HUES64 (cell line): ENCODE measurements around the gene CDK11A.
"Not testable (repeated sequence)": the region's sequence is repeated elsewhere in the genome, so short reads cannot be mapped to it uniquely, and the experiment has no call there.

Experiments used
- H3K27ac ChIP-seq: 2 replicates; pipeline ENCODE4 v1.7.0; 2013; ENCODE audit warnings: low read depth, low read length, inconsistent platforms
- H3K27me3 ChIP-seq: 2 replicates; pipeline ENCODE4 v1.6.1; 2013; ENCODE audit warnings: mild to moderate bottlenecking, low read length; ENCODE audit not compliant: insufficient read depth
- H3K36me3 ChIP-seq: 2 replicates; pipeline ENCODE4 v1.6.1; 2013; ENCODE audit warnings: mild to moderate bottlenecking, low read length; ENCODE audit not compliant: insufficient read depth
- H3K4me1 ChIP-seq: 2 replicates; pipeline ENCODE4 v1.6.1; 2013; ENCODE audit warnings: mild to moderate bottlenecking, low read length, moderate library complexity; ENCODE audit not compliant: insufficient read depth
- H3K4me3 ChIP-seq: 2 replicates; pipeline ENCODE4 v1.5.1; 2013; ENCODE audit warnings: mild to moderate bottlenecking, low read length, moderate library complexity
- H3K9ac ChIP-seq: 2 replicates; pipeline ENCODE4 v1.6.1; 2013; ENCODE audit warnings: mild to moderate bottlenecking, low read depth, low read length
- H3K9me3 ChIP-seq: 2 replicates; pipeline ENCODE4 v1.6.1; 2013; ENCODE audit warnings: low read depth, low read length; ENCODE audit not compliant: insufficient read depth
- WGBS: fragments of 150-250, 120-280 bp; methylation state at CpG from one replicate; pipeline ENCODE4 v1.1.7; 2013; ENCODE audit warnings: missing lambda C conversion rate; 5-methylcytosine and 5-hydroxymethylcytosine counted together

The CDK11A gene

GRCh38 chr1:1676087-1676486 lies 48.1 kb downstream of the CDK11A start:
- not testable (repeated sequence) for H3K27ac ChIP-seq, H3K4me1 ChIP-seq, H3K9me3 ChIP-seq, H3K27me3 ChIP-seq, H3K4me3 ChIP-seq, H3K9ac ChIP-seq
- WGBS, result no CpG with 5 or more reads among the region's 21 CpGs
- peaks cover 14% of the 10 kb centered on the region for H3K36me3 ChIP-seq

- 100% methylated on average over 10 of the region's 18 CpGs for WGBS
- not testable (repeated sequence) for H3K27ac ChIP-seq, H3K9me3 ChIP-seq, H3K4me3 ChIP-seq, H3K9ac ChIP-seq, H3K27me3 ChIP-seq, H3K4me1 ChIP-seq
- peaks cover 21% of the 10 kb centered on the region for H3K36me3 ChIP-seq
Measured at GRCh38 chr1:1675218-1675617, 48.9 kb downstream of the CDK11A start.

- H3K27ac ChIP-seq, H3K9ac ChIP-seq, H3K9me3 ChIP-seq, H3K4me1 ChIP-seq, H3K4me3 ChIP-seq, H3K27me3 ChIP-seq: not testable (repeated sequence)
- peaks cover 24% of the 10 kb centered on the region for H3K36me3 ChIP-seq
- 87% methylated on average over 15 of the region's 21 CpGs for WGBS
Measured at GRCh38 chr1:1674806-1675205, 49.4 kb downstream of the CDK11A start.

GRCh38 chr1:1672181-1672965 lies 51.8 kb downstream of the CDK11A start:
- Histone ChIP-seq H3K9ac (no peak overlapping the region), H3K27ac (no peak overlapping the region), H3K4me3 (no peak overlapping the region), H3K4me1 (no peaks in the 10 kb centered on the region), H3K27me3 (no peaks in the 10 kb centered on the region), H3K36me3 (peaks cover 41% of the 10 kb centered on the region), H3K9me3 (no peaks in the 10 kb centered on the region)
- 96% methylated on average over 25 of the region's 25 CpGs for WGBS

GRCh38 chr1:1671365-1672119 lies 52.6 kb downstream of the CDK11A start:
- H3K9ac ChIP-seq, result no peak overlapping the region
- no peak overlapping the region for H3K27ac ChIP-seq
- no peaks in the 10 kb centered on the region for H3K4me1 ChIP-seq
- peaks cover 42% of the 10 kb centered on the region for H3K36me3 ChIP-seq
- H3K9me3 ChIP-seq, result no peaks in the 10 kb centered on the region
- H3K27me3 ChIP-seq, result no peaks in the 10 kb centered on the region
- 94% methylated on average over 27 of the region's 27 CpGs for WGBS
- H3K4me3 ChIP-seq, result no peak overlapping the region

- H3K36me3 ChIP-seq, result peaks cover 49% of the 10 kb centered on the region
- no peak overlapping the region for H3K27ac ChIP-seq
- H3K4me3 ChIP-seq, result no peak overlapping the region
- WGBS, result 96% methylated on average over 24 of the region's 24 CpGs
- no peaks in the 10 kb centered on the region for H3K9me3 ChIP-seq
- H3K4me1 ChIP-seq, result no peaks in the 10 kb centered on the region
- H3K27me3 ChIP-seq, result no peaks in the 10 kb centered on the region
- no peak overlapping the region for H3K9ac ChIP-seq
Measured at GRCh38 chr1:1670866-1671265, 53.3 kb downstream of the CDK11A start.

GRCh38 chr1:1669468-1670440 lies 54.4 kb downstream of the CDK11A start:
- Histone ChIP-seq H3K27ac (no peak overlapping the region), H3K27me3 (no peaks in the 10 kb centered on the region), H3K9ac (no peak overlapping the region), H3K4me1 (no peaks in the 10 kb centered on the region), H3K9me3 (no peaks in the 10 kb centered on the region), H3K4me3 (no peak overlapping the region), H3K36me3 (peaks cover 59% of the 10 kb centered on the region)
- 93% methylated on average over 43 of the region's 43 CpGs for WGBS

- 97% methylated on average over 15 of the region's 15 CpGs for WGBS
- H3K4me1 ChIP-seq, result no peaks in the 10 kb centered on the region
Measured at GRCh38 chr1:1666526-1666925, 57.6 kb downstream of the CDK11A start.

GRCh38 chr1:1665815-1666251 lies 58.3 kb downstream of the CDK11A start:
- Histone ChIP-seq H3K4me3 (no peak overlapping the region), H3K27me3 (no peaks in the 10 kb centered on the region), H3K9ac (no peak overlapping the region), H3K27ac (no peak overlapping the region), H3K9me3 (no peaks in the 10 kb centered on the region), H3K4me1 (no peaks in the 10 kb centered on the region), H3K36me3 (peaks cover 42% of the 10 kb centered on the region)
- 94% methylated on average over 25 of the region's 25 CpGs for WGBS

More at GRCh38 chr1:1666526-1666925, 57.6 kb downstream of the CDK11A start:
- Histone ChIP-seq H3K27ac (no peak overlapping the region), H3K36me3 (peaks cover 49% of the 10 kb centered on the region), H3K27me3 (no peaks in the 10 kb centered on the region), H3K4me3 (no peak overlapping the region), H3K9ac (no peak overlapping the region), H3K9me3 (no peaks in the 10 kb centered on the region)

- no peaks in the 10 kb centered on the region for H3K27me3 ChIP-seq
- no peak overlapping the region for H3K9ac ChIP-seq
- peaks cover 38% of the 10 kb centered on the region for H3K36me3 ChIP-seq
- no peak overlapping the region for H3K4me3 ChIP-seq
- no peak overlapping the region for H3K27ac ChIP-seq
- no peaks in the 10 kb centered on the region for H3K4me1 ChIP-seq
- H3K9me3 ChIP-seq, result no peaks in the 10 kb centered on the region
- WGBS, result 94% methylated on average over 26 of the region's 27 CpGs
Measured at GRCh38 chr1:1664941-1665814, 59.0 kb downstream of the CDK11A start.
